Upper lobe of left lung (tissue), 4 donors: Measurements from ENCODE around the gene PPM1J.

Experiments used
- CTCF ChIP-seq, 6 experiments: fragments of 450-650 bp in 4 of 6; fragments of 200-600 bp in 2 of 6; sonication (generic) in 2 of 6; IDR thresholded peaks; one replicate each; pipeline ENCODE4 v1.5.1; 2016 to 2019; ENCODE audit warnings: antibody characterized with exemption in 6 of 6
- POLR2AphosphoS5 ChIP-seq, 2 donors: sonication (generic); formaldehyde crosslinking; IDR thresholded peaks; one replicate each; pipeline ENCODE4 v1.5.1; 2017; ENCODE audit warnings: antibody characterized with exemption in 2 of 2

GRCh38 chr1:112729909-112730308 is 14.8 kb upstream of the PPM1J start:
- no peak for TF ChIP-seq POLR2AphosphoS5 (IDR thresholded peaks at IDR 0.05)
- no peak for TF ChIP-seq CTCF (IDR thresholded peaks at IDR 0.05)
